SU-DHL-6 (cell line): Measurements from ENCODE around the gene JAK1.

Experiments used
- EZH2phosphoT487 ChIP-seq: fragments of 200-600 bp; sonication (generic), shearing (Covaris generic); conservative IDR thresholded peaks from 2 replicates; pipeline ENCODE4 v1.6.1; 2018; ENCODE audit warnings: mild to moderate bottlenecking, antibody characterized with exemption, low read length, moderate library complexity, mixed read lengths
- TF ChIP-seq, protein P1 (sequence below): fragments of 200-600 bp; sonication (generic); IDR thresholded peaks from one replicate; pipeline ENCODE4 v1.5.1; 2017; ENCODE audit warnings: antibody characterized with exemption, mild to moderate bottlenecking, low read length, moderate library complexity; ENCODE audit not compliant: insufficient read depth, poor library complexity, severe bottlenecking

DNA sequence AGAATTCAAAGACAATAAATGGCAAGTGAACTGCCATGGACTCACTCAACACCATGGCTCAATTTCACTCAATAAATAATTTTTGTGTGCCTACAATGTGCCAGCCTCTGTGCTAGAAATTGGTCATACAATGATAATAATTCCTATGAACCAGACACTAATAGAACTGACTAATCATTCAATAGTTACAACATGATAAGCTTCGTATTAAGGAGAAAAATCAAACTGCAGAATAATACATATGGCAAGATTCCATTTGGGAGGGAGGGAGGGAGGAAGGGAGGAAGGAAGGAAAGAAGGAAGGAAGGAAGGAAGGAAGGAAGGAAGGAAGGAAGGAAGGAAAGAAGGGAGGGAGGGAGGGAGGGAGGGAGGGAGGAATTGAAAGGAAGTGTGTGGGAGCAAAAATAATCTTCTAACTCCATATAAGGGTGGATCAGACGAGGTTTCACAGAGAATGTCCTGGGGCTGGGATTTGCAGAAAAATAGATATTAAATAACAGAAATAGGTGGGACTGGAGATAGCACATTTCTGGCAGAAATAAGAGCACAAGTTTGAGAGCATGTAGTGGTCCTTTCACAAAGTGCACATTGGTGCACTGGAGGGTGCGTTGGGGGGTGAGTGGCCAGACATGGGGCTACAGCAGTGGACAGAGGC lies 52.9 kb downstream of the JAK1 start:
- TF ChIP-seq, protein P1, sequence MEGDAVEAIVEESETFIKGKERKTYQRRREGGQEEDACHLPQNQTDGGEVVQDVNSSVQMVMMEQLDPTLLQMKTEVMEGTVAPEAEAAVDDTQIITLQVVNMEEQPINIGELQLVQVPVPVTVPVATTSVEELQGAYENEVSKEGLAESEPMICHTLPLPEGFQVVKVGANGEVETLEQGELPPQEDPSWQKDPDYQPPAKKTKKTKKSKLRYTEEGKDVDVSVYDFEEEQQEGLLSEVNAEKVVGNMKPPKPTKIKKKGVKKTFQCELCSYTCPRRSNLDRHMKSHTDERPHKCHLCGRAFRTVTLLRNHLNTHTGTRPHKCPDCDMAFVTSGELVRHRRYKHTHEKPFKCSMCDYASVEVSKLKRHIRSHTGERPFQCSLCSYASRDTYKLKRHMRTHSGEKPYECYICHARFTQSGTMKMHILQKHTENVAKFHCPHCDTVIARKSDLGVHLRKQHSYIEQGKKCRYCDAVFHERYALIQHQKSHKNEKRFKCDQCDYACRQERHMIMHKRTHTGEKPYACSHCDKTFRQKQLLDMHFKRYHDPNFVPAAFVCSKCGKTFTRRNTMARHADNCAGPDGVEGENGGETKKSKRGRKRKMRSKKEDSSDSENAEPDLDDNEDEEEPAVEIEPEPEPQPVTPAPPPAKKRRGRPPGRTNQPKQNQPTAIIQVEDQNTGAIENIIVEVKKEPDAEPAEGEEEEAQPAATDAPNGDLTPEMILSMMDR = no peak
- TF ChIP-seq EZH2phosphoT487 = no peak
